ENCODE data around the gene PSMB11.

PSMB11 gene

GRCh38 chr14:23015618-23016017 lies 26.4 kb upstream of the PSMB11 start:
- DNase-seq, result no peak

DNA sequence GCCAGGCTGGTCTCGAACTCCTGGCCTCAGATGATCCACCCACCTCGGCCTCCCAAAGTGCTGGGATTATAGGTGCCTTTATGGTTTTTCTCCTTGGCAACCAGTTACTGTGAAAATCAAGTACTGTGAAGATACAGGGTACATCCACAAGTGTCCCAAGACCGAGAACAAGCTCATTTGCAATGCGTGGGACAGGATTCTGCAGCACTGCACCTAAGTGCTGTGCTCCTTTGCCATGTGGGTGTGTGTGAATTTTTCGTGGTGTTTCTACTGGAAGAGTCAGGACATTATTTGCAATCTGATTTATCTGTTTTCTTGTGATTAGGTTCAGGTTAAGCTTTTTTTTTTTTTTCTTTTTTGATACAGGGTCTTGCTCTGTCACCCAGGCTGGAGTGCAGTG lies 24.9 kb upstream of the PSMB11 start:
- DNase-seq, result no peak

DNA sequence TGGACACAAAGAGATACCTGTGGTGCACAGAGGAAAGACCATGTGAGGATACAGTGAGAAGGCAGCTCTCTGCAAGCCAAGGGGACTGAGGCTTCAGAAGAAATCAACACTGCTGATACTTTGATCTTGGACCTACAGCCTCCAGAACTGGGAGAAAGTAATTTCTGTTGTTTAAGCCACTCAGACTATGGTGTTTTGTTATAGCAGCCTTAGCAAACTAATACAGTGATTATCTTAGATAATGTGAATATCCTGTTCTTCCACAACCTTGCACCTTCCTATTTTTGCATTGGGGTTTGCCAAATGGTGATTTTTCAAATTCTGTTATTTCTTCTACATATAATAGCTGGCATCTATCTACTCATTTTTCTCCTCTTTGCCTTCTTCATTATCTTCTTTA lies 23.9 kb upstream of the PSMB11 start:
- no peak for DNase-seq

DNA sequence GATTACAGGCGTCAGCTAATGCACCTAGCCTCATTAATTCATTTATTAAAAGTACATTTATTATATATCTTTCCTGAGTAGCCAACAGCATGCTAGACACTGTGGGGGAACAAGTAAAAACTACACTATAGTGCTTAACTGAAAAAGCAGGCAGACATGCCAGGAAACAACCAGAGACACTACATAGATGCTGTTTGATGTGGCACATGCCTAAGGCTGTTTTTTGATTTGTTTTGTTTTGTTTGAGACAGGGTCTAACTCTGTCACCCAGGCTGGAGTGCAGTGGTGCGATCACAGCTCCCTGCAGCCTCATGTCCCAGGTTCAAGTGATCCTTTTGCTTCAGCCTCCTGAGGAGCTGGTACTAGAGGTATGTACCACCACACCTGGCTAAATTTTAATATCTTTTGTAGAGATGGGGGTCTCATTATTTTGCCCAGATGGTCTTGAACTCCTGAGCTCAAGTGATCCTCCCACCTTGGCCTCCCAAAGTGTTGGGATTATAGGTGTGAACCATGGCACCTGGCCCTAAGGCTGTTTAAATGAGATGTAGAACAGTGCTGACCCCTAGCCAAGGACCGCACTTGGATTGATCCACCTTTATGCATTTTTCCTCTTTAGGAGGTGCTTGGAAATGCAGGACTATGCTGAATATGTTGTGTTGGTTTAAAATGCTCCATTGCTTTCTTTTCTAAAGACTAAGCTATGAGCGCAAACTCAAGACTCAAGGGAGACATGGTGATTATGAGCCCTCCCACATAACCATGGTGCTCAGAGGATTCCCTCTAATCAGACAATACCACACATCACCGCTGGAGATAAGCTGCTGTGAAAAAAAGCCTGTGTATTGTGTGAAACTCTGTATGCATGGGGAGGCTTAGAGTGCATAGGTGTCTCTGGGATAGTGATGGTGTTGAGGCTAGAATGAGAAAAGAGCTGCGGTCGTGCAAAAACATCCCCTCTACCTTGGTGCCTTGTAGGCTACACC lies 21.6 kb upstream of the PSMB11 start:
- DNase-seq, result no peak

DNA sequence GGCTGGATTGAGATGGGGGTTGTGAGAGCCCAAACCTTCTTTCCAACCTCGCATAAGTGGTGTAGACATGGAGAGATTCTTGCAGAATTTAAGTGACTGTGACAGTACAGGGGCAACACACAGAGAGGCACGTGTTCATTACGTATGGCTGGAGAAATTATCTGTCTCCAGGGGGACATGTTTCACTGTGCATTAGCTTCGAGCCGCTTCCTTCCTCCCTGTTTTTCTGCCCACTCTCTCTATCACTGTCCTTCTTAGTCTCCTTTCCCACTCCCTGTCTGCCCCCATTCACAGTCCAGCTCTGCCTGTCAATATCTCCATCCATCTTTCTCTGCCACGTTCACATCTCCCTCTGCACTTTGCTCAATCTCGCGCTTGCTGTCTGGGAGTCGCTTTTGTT lies 20.6 kb upstream of the PSMB11 start:
- no peak for DNase-seq

GRCh38 chr14:23021889-23022442 lies 20.0 kb upstream of the PSMB11 start:
- no peak for DNase-seq

DNA sequence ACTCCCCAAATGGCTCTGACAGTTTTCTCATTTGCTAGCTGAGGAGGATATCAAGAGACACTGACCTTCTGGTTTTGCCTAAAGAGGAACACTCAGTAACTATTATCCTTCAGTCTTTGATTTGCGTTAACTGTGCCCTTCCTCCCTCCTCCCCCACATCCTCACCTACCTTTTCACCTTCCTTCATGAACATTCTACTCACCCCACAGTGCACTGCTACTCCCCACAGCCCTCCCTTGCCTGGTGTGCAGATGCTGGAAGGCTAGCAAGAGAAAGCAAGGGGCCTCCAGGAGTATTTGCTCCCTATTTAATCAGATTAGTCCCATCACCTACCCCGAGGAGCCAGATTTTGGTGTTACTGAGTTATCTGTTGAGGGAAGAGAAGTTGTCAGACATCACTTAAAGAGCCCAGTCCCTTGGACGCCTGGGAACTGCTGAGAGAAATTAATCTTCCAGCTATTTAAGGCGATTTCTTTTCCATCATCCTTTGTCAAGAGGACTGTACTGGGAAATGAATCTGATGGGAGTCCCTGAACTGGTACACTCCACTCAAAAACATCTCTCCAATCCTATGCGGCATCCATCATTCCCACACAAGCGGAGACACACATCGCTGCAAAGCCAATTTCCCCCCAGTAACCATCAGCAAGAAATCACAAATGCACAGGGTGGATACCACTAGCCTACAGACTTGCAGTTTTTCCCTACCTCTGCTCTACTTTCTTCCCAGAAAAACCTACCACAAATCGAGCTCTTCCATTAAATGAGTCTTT lies 18.8 kb upstream of the PSMB11 start:
- DNase-seq, result no peak

DNA sequence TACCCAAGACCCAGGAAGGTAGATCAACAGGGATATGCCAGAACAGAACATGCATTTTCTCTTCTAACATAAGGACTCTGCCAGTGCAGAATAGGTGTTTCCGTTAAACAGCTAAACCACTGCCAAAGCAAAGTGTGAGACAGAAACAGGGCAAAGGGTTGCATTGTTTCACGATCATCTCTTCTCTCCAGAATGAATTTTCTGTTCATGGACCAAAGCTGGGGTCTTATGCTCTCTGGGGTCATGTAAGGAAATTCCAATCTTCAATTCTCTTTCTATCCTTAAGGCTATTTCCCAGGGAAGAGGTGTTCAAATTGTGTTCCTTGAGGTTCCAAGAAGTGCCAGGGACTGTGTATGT lies 18.2 kb upstream of the PSMB11 start:
- DNase-seq, result no peak

GRCh38 chr14:23024612-23025075 lies 17.4 kb upstream of the PSMB11 start:
- no peak for DNase-seq

GRCh38 chr14:23025151-23025814 lies 16.7 kb upstream of the PSMB11 start:
- no peak for DNase-seq

DNA sequence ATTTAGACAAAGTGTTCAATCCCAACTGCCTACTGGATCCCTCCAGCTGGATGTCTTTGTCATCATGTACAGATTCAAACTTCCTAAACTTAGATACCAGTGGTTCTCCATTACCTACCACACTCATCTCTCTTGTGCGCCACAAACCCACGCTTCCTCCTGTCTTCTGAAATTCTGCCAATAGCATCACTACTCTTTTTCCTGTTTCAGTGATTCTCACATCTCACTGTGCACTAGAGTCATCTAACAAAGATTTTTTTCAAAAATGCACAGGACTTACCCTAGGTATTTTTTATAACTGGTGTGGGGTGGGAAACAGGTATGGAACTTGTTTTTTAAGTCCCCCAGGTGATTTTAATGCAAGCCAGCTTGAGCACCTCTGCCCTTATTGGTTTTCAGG lies 13.2 kb upstream of the PSMB11 start:
- DNase-seq, result no peak

GRCh38 chr14:23030936-23031335 lies 11.1 kb upstream of the PSMB11 start:
- DNase-seq, result no peak

GRCh38 chr14:23033251-23033727 lies 8.7 kb upstream of the PSMB11 start:
- no peak for DNase-seq

DNA sequence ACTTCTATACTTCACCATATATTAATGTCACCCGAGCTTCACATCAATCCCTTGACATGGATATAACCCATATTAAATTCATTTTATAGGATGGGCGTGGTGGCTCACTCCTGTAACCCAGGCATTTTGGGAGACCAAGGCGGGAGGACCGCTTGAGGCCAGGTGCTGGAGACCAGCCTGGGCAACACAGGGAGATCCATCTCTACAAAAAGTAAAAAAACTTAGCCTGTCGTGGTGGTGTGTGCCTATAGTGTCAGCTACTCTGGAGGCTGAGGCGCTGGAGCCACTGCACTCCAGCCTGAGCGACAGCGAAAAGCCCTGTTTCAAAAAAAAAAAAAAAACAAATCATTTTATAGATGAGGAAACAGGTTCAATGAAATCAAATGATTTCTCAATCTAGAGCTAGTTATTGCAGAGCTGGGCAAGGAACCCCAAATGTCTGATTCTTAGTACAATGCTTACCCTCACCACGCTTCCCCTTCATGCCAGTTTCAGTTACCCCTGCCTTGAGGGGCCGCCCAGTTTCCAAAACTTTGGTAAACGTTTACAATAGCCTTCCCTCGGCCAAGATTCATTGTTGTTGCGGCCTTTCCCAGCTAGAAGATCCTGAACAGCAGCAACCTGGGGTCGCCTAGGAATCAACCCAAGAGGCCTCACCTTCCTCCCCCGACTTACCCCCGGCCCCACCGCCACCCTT lies 8.1 kb upstream of the PSMB11 start:
- no peak for DNase-seq

DNA sequence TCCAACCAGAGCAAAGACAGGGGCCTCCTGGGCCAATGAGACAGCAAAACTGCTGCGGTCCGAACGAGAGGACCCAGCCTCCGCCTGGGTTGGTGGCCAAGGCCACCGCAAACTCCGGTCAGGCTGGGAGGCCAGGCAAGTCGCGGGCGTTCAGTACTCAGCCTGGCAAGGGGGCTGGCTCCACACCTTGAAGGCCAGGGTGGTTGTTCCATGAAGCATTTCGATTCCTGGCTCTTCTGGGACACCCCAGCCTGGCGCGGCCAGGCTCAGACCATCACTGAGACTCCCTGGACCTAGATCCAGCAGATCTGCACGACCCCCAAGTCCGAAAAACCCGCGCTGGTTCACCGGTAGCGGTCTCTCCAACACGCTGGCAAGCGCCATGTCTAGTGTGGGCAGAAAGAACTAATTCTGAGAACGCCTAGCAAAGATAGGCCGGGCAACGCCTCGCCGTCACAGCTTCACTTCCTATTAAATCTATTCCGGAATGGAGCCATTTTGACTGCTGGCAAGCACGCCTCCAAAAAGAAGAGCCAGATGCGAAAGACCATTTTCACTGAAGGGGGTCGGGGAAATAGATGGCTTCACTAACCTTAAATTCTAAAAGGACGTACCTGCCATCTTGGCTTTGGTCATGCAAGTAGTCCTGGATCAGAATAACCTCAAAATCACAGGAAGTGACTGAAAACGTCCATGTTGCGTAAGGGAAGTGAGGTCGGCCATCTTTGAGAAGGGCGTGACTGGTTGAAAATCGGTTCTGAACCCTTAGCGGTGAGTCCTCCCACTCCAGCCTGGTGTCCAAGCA lies 7.3 kb upstream of the PSMB11 start, which contains the start of gene PSMB5:
Gene PSMB5, minus strand, starts transcription at position 403 of the 805 bp plus-strand sequence. Its CDS starts 19 bp downstream, at position 384.
- peak; percentile 80 for DNase-seq

GRCh38 chr14:23035303-23036144 lies 6.5 kb upstream of the PSMB11 start:
- DNase-seq, result no peak

DNA sequence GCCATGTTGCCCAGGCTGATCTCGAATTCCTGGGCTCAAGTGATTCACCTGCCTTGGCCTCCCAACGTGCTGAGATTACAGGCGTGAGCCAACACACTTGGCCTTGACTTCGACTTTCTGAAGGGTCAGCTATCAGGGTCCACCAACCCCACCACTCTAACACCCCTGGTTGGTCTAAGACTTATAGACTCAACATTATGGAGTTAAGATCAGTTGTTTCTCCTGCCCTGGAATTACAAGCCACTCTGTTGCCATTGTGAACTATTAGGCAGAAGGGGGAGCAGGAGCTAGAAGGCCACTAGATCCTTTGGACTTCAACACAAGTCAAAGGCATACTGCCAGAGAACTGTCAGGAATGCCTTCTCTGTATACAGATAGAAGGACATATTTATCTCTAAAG lies 1.9 kb upstream of the PSMB11 start:
- no peak for DNase-seq

DNA sequence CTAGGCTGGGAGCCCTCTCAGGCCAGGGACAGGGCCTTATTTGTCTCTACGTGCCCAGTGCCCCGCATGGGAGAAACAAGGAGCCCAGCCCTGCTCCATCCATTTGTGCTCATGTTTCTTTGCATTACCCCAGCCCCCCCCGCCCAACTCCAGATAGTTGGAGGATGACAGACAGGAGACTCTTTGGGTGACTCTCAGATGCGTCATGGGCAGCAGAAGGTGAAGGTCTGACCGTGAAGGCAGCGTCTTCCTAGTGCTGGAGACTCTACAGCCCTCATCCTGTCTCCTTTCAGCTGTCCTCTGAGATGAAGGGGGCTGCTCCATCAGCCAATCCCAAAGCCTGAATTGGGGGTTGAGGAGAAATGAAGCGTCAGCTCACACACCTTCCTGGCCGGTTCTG lies 283 bp upstream of the PSMB11 start:
- DNase-seq, result no peak

GRCh38 chr14:23043145-23043544 lies 1.1 kb downstream of the PSMB11 start:
- no peak for DNase-seq

DNA sequence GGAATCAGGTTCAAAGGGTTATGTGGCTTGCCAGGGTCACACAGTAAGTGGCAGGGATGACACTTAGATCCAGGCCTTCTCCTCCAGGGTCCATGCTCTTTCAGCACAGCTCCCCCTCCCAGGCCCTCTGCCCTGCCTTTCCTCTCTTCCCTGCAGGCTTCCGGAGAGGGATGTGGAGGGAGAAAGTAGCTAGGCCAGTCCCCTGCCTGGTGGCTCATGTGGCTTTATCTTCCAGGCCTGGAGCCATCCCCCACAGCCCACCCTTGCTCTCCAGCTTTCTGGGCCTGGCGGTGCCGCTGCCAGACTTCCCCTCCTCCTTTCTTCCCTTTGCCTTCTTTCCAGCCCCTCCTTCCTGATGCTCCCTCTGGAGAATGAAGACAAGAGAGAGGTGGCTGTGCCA lies 1.7 kb downstream of the PSMB11 start:
- no peak for DNase-seq

All from activated T-cell treated with anti-CD3 and anti-CD28 coated beads for 4 hours (primary cell).